GM12892 (cell line): ENCODE data around the gene ZNRF3.

ENCODE experiments used
- DNase-seq: peaks from one replicate; pipeline ENCODE4 v3.0.0; 2011; ENCODE audit not compliant: insufficient read length
- FAIRE-seq: peaks from 2 replicates; lab custom pipeline; 2011; peaks lifted over from hg19 to GRCh38; lab: Jason Lieb, UNC
- POLR2A ChIP-seq: IDR thresholded peaks from 2 replicates; pipeline ENCODE4 v1.6.1; 2011; ENCODE audit warnings: low read depth, low read length, control low read depth
- POLR2AphosphoS5 ChIP-seq: IDR thresholded peaks from 2 replicates; pipeline ENCODE4 v1.6.1; 2011; ENCODE audit warnings: low read depth, low read length, control low read depth
- TAF1 ChIP-seq: IDR thresholded peaks from 2 replicates; pipeline ENCODE4 v1.6.1; 2011; ENCODE audit warnings: low read depth, mild to moderate bottlenecking, control low read depth, low read length, borderline replicate concordance

Gene ZNRF3

DNA sequence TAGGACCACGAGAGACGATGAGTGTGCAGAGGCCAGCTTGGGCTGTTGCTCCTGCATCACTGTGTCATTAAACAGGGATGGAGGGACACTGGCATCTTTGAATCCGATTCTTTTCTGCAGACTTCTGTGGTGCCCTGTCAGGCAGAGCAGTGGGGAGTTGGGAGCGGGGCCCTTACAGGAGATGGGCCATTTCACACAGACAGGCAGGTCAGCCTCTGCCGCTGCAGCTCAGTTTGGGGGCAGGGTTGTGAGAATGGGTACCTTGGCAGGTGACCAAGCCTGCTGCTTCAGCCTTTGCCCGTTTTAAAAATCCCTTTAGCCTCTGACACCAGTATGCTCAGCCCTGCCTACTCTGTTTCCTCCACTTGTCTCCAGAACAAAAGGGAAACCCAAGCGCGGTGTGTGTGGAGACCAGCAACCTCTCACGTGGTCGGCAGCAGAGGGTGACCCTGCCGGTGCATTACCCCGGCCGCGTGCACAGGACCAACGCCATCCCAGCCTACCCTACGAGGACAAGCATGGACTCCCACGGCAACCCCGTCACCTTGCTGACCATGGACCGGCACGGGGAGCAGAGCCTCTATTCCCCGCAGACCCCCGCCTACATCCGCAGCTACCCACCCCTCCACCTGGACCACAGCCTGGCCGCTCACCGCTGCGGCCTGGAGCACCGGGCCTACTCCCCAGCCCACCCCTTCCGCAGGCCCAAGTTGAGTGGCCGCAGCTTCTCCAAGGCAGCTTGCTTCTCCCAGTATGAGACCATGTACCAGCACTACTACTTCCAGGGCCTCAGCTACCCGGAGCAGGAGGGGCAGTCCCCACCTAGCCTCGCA is 165.7 kb downstream of the ZNRF3 start:
- FAIRE-seq, result no peak
- TF ChIP-seq POLR2AphosphoS5 (no peak), TAF1 (no peak), POLR2A (no peak)
- no peak for DNase-seq

DNA sequence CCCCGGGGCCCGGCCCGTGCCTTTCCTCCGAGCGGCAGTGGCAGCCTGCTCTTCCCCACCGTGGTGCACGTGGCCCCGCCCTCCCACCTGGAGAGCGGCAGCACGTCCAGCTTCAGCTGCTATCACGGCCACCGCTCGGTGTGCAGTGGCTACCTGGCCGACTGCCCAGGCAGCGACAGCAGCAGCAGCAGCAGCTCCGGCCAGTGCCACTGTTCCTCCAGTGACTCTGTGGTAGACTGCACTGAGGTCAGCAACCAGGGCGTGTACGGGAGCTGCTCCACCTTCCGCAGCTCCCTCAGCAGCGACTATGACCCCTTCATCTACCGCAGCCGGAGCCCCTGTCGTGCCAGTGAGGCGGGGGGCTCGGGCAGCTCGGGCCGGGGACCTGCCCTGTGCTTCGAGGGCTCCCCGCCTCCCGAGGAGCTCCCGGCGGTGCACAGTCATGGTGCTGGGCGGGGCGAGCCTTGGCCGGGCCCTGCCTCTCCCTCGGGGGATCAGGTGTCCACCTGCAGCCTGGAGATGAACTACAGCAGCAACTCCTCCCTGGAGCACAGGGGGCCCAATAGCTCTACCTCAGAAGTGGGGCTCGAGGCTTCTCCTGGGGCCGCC is 166.4 kb downstream of the ZNRF3 start:
- no peak for FAIRE-seq
- no peak for DNase-seq

GRCh38 chr22:29050457-29050856 is 167.1 kb downstream of the ZNRF3 start:
- no peak for DNase-seq
- TF ChIP-seq TAF1, result no peak
- no peak for TF ChIP-seq POLR2AphosphoS5
- TF ChIP-seq POLR2A, result no peak
- FAIRE-seq, result no peak

More for the DNA sequence above, 166.4 kb downstream of the ZNRF3 start:
- TF ChIP-seq POLR2A (no peak), TAF1 (no peak), POLR2AphosphoS5 (no peak)

DNA sequence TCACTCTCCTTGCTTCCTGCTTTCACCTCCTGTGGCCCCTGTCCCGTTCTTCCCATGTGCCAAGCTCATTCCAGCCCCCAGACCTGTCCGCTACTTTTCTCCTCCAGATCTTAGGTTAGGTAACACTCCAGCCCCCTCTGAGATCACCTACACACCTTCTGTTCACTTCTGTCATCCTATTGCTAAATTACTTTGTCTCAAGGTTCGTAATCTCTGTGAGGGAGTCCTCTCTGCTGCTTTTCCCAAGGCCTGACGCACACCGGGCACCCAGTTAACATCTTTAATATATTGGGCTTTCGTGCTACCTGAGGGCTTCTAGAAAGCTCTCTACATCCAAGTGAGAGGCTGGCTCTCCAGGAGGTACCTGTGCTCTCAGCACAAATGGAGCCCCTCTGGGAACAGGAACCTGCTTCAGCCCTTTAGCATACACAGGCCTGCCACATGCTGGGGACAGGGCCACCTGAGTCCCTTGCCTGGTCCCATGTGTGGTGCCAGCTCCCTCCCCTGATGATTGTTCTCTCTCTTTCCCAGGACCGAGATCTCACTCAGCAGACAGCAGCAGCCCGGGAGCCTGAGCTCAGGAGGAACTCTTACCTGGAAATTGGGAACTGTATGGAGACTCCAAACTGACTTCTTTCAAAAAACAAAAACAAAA is 169.8 kb downstream of the ZNRF3 start:
- TF ChIP-seq POLR2AphosphoS5 (no peak), POLR2A (no peak), TAF1 (no peak)
- no peak for FAIRE-seq

DNA sequence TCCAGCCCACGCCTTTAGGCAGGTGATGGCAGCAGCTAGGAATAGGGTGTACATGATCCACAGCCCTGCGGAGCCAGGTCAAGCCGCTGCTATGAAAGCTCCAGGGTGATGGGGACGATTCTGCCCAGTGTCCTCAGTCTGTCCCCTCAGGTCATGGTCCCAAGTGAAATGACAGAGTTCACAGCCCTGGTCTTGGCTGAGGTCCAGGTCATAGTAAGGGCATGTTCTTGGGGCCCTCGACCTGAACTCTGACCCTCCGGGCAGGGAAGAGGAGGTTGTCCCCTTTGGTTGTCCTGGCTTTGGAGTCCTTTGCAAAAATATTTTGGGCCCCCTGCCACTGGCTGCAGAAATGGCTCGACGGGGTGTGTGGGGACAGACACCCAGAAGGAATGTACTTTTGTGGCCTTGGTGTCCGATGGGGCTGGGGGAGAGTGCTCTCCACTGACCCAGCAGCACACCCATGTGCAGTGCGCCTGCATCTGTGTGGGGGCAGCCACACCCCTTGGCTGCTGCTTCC is 170.9 kb downstream of the ZNRF3 start:
- TF ChIP-seq POLR2A (no peak), TAF1 (no peak), POLR2AphosphoS5 (no peak)
- no peak for DNase-seq
- FAIRE-seq, result no peak

More for the DNA sequence above, 169.8 kb downstream of the ZNRF3 start:
- DNase-seq, result no peak

DNA sequence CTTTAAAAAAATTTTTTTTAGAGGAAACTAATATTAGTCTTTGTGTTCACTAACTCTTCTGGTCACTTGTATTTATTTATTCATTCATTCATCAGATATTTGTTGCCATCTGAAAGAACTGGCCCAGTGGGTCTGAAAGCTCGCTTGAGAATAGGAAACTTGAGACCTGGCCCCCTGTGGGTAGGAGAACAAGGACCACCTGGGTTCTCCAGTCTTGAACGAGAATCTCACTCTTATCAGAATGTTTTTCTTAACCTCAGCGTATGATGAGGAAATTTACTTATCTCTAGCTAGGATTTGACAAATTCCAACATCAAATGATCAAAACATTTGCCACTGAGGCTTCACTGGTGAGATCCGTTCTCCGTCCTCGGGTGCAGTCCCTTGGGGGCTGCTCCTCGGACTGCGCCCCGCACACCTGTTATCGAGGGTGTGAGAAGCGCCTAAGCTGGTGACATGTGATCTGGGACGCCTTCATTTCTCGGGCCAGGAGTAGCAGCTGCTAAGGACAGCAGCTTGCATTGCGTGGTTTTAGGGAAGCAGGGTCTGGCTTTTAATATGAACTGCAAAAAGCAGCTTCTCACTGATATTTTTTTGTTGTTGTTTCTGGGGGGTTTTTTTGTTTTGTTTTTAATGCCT is 171.9 kb downstream of the ZNRF3 start:
- TF ChIP-seq POLR2A (no peak), POLR2AphosphoS5 (no peak), TAF1 (no peak)
- DNase-seq (no peak), FAIRE-seq (no peak)

DNA sequence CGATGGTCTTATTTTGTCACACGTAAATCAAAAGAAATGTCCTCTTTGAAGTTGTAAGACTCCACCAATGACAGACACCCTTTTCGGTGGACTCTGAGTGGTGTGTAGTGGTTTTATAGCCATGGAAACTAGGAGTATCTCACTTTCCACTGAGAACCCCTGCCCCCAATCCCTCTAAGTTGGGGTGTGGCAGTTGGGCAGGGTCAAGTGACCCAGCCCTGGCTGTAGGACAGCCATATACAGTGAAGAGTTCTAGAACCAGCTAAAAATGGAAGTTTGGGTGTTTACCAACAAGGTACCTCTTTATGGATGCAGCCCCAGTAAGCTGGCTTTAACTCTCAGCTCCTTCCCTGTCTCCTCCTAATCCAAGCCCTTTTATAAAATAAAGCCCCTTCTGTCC is 173.1 kb downstream of the ZNRF3 start:
- DNase-seq (no peak), FAIRE-seq (no peak)
- TF ChIP-seq TAF1 (no peak), POLR2AphosphoS5 (no peak), POLR2A (no peak)

GRCh38 chr22:29060251-29060869 is 177.0 kb downstream of the ZNRF3 start:
- FAIRE-seq, result no peak
- TF ChIP-seq TAF1, result no peak
- TF ChIP-seq POLR2AphosphoS5, result no peak
- TF ChIP-seq POLR2A, result no peak
- no peak for DNase-seq

DNA sequence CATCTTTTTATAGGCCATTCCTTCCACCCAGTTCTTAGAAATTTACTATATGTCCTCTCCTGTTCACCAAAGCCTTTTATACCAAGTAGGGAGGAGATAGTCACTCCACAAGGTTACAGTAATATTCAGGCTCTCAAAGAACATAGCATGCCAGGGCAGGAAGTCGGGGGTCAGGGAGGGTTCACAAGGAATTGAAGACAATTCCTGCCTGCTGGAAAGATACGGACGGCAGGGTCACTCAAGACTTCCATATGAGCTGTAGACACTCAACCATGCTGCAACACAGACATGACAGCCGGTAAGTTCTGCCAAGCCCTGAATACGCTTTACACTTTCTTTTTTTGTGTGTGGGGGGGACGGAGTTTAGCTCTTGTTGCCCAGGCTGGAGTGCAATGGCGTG is 177.6 kb downstream of the ZNRF3 start:
- no peak for FAIRE-seq
- DNase-seq, result no peak
- TF ChIP-seq POLR2A, result no peak
- TF ChIP-seq TAF1, result no peak
- TF ChIP-seq POLR2AphosphoS5, result no peak

DNA sequence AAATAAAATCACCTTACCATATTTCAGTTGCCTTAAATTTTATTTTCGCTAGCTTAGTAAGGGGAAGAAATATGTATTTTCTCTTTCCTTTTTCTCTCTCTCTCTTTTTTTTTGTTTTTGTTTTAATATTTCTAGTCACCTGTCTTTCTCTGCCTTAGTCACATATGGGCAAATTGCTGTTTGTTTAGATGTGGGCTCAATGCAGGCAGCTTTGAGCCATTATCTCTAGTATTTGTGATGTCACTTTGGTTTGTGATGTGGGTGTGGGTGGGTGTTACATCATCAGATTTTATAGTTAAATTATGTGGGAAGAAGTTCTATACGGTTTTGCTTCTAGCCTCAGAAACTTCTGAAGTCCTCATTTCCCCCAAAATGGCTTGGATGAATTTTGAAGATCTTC is 178.4 kb downstream of the ZNRF3 start, which contains the start of gene C22orf31:
Gene C22orf31 (minus strand): TSS at position 59 of the 400 bp plus-strand sequence. CDS start 39 bp downstream, at position 20.
- FAIRE-seq, result no peak
- DNase-seq, result no peak
- TF ChIP-seq POLR2AphosphoS5 (no peak), POLR2A (no peak), TAF1 (no peak)

GRCh38 chr22:29062286-29062821 is 179.0 kb downstream of the ZNRF3 start:
- no peak for FAIRE-seq

More at GRCh38 chr22:29062286-29062821, 179.0 kb downstream of the ZNRF3 start:
- DNase-seq, result no peak
- no peak for TF ChIP-seq TAF1
- no peak for TF ChIP-seq POLR2AphosphoS5
- no peak for TF ChIP-seq POLR2A
